SU-DHL-6 (cell line): ENCODE data around the gene TLK1.

Experiments used
- CTCF ChIP-seq: fragments of 200-600 bp; sonication (generic); IDR thresholded peaks from one replicate; pipeline ENCODE4 v1.5.1; 2017; ENCODE audit warnings: antibody characterized with exemption, mild to moderate bottlenecking, low read length, moderate library complexity; ENCODE audit not compliant: insufficient read depth, poor library complexity, severe bottlenecking
- EZH2phosphoT487 ChIP-seq: fragments of 200-600 bp; sonication (generic), shearing (Covaris generic); conservative IDR thresholded peaks from 2 replicates; pipeline ENCODE4 v1.6.1; 2018; ENCODE audit warnings: mild to moderate bottlenecking, antibody characterized with exemption, low read length, moderate library complexity, mixed read lengths

GRCh38 chr2:171134624-171135230, 26.0 kb downstream of the TLK1 start:
- TF ChIP-seq CTCF (no peak), EZH2phosphoT487 (no peak)
